Central memory CD8-positive, alpha-beta T cell (primary cell): ENCODE results near the gene IL26.

Experiments
- ATAC-seq: fragments of 150-1000 bp; cut with Tn5 transposase; replicated peaks from 2 replicates; pipeline ENCODE4 v1.10.0; 2022; ENCODE audit warnings: mild to moderate bottlenecking, moderate FRiP score, moderate number of reproducible peaks; ENCODE audit not compliant: poor library complexity, severe bottlenecking; ENCODE audit errors: extremely low read depth
- DNase-seq, 2 donors: peaks; one replicate each; pipeline ENCODE4 v3.0.0; 2021; ENCODE audit warnings: low spot score in 2 of 2
- H3K27ac Mint-ChIP-seq: one replicate; pipeline ENCODE4 v1.8.0; 2022; ENCODE audit warnings: low read depth, mild to moderate bottlenecking, moderate library complexity, mixed read lengths
- H3K27me3 Mint-ChIP-seq: one replicate; pipeline ENCODE4 v1.8.0; 2022; ENCODE audit warnings: mixed read lengths
- H3K36me3 Mint-ChIP-seq: one replicate; pipeline ENCODE4 v1.8.0; 2022; ENCODE audit warnings: mild to moderate bottlenecking, moderate library complexity, mixed read lengths; ENCODE audit not compliant: insufficient read depth
- H3K4me1 Mint-ChIP-seq: one replicate; pipeline ENCODE4 v1.8.0; 2022; ENCODE audit warnings: mixed read lengths
- H3K4me3 Mint-ChIP-seq: one replicate; pipeline ENCODE4 v1.8.0; 2022; ENCODE audit warnings: mild to moderate bottlenecking, moderate library complexity, mixed read lengths
- H3K9me3 Mint-ChIP-seq: one replicate; pipeline ENCODE4 v1.8.0; 2022; ENCODE audit warnings: mixed read lengths

Gene IL26, protein sequence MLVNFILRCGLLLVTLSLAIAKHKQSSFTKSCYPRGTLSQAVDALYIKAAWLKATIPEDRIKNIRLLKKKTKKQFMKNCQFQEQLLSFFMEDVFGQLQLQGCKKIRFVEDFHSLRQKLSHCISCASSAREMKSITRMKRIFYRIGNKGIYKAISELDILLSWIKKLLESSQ

GRCh38 chr12:68225576-68226476 lies at the start of gene IL26:
Gene IL26 (minus strand): TSS chr12:68225810. CDS start chr12:68225756, 54 bp downstream.
- Mint-ChIP-seq H3K9me3 (no peaks in the 10 kb centered on the region), H3K27ac (peak within 1 kb of the TSS; percentile 29), H3K4me1 (peaks cover 6% of the 10 kb centered on the region), H3K36me3 (peaks cover 4% of the 10 kb centered on the region), H3K27me3 (no peaks in the 10 kb centered on the region), H3K4me3 (no peak within 1 kb of the TSS)
- DNase-seq, result no peak
- peak; percentile 46 for ATAC-seq

GRCh38 chr12:68272732-68273131 lies 47.1 kb upstream of the IL26 start:
- ATAC-seq (no peak), DNase-seq (no peak)
- Mint-ChIP-seq H3K27ac (no peak overlapping the region), H3K4me1 (peaks cover 5% of the 10 kb centered on the region), H3K9me3 (no peaks in the 10 kb centered on the region), H3K36me3 (no peaks in the 10 kb centered on the region), H3K4me3 (no peak overlapping the region), H3K27me3 (no peaks in the 10 kb centered on the region)

DNA sequence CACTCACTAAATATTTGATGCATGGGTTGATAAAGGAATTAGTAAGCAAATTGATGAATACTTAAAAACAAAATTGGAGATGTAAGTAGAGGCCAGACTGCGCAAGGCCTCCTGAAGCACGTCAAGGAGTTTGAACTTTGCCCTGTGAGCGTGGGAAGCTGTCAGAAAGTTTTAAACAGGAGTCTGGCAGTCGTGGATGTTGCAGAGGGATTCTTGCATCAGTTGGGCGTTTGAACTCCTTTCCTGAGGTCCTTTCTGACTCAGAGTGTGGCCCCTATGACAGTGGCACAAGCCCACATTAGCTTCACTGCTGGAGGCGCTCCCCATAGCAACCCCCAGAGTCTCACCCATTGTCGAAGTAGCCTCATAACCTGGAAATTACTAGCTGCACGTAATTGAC lies 45.7 kb upstream of the IL26 start:
- Mint-ChIP-seq H3K9me3 (no peaks in the 10 kb centered on the region), H3K4me3 (no peak overlapping the region), H3K36me3 (no peaks in the 10 kb centered on the region)

DNA sequence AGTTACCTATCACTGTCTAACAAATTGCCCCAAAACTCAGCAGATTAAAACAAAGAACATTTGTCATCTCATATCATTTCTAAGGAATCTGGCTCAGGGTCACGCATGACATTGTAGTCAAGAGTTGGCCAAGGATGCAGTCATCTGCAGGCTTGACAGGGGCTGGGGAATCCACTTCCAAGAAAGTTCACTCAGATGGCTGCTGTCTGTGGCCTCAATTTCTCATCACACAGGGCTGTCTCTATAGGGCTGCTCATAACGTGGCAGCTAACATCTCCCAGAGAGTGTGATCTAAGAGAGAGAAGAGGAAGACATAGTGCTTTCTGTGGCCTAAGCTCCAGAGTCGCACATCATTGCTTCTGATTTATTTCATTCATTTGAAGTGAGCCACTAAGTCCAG lies 44.7 kb upstream of the IL26 start:
- DNase-seq (no peak), ATAC-seq (no peak)
- H3K36me3 Mint-ChIP-seq, result no peaks in the 10 kb centered on the region
- no peaks in the 10 kb centered on the region for H3K9me3 Mint-ChIP-seq
- H3K4me3 Mint-ChIP-seq, result no peak overlapping the region
- no peak overlapping the region for H3K27ac Mint-ChIP-seq
- H3K4me1 Mint-ChIP-seq, result no peaks in the 10 kb centered on the region
- H3K27me3 Mint-ChIP-seq, result peaks cover 7% of the 10 kb centered on the region

More for the DNA sequence above, 45.7 kb upstream of the IL26 start:
- DNase-seq (no peak), ATAC-seq (no peak)
- no peaks in the 10 kb centered on the region for H3K27me3 Mint-ChIP-seq
- no peaks in the 10 kb centered on the region for H3K4me1 Mint-ChIP-seq
- H3K27ac Mint-ChIP-seq, result no peak overlapping the region

DNA sequence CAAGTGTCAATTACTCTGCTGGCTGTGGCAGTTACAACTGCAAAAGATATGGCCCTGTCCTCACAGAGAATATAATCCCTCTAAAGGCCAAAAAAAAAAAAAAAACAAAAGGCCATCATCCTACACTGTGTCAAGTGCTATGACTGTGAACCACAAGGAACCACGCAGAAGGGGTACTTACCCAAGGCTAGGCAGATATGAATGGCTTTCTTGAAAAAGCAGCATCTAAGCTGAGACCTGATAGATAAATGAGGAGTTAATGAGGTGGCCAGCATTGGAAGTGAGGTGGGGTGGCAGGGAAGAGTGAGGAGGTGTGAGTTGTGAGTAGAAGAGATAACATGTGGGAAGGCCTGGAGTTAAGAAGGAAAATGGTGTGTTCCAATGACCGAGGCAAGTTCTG lies 44.2 kb upstream of the IL26 start:
- H3K4me1 Mint-ChIP-seq, result no peaks in the 10 kb centered on the region
- H3K27ac Mint-ChIP-seq, result no peak overlapping the region
- ATAC-seq (no peak), DNase-seq (no peak)
- no peak overlapping the region for H3K4me3 Mint-ChIP-seq
- H3K36me3 Mint-ChIP-seq, result no peaks in the 10 kb centered on the region
- no peaks in the 10 kb centered on the region for H3K9me3 Mint-ChIP-seq
- H3K27me3 Mint-ChIP-seq, result peaks cover 11% of the 10 kb centered on the region

GRCh38 chr12:68268967-68269366 lies 43.4 kb upstream of the IL26 start:
- Mint-ChIP-seq H3K36me3 (no peaks in the 10 kb centered on the region), H3K4me3 (no peak overlapping the region), H3K27ac (no peak overlapping the region), H3K27me3 (peaks cover 11% of the 10 kb centered on the region), H3K9me3 (no peaks in the 10 kb centered on the region), H3K4me1 (no peaks in the 10 kb centered on the region)
- ATAC-seq (no peak), DNase-seq (no peak)

GRCh38 chr12:68267892-68268396 lies 42.3 kb upstream of the IL26 start:
- Mint-ChIP-seq H3K27ac (no peak overlapping the region), H3K27me3 (peaks cover 11% of the 10 kb centered on the region), H3K36me3 (no peaks in the 10 kb centered on the region), H3K4me3 (no peak overlapping the region), H3K4me1 (no peaks in the 10 kb centered on the region), H3K9me3 (no peaks in the 10 kb centered on the region)
- no peak for ATAC-seq
- no peak for DNase-seq

GRCh38 chr12:68264857-68265256 lies 39.2 kb upstream of the IL26 start:
- no peak overlapping the region for H3K27ac Mint-ChIP-seq
- no peaks in the 10 kb centered on the region for H3K9me3 Mint-ChIP-seq
- H3K4me3 Mint-ChIP-seq, result no peak overlapping the region
- no peaks in the 10 kb centered on the region for H3K4me1 Mint-ChIP-seq
- no peak for DNase-seq
- H3K27me3 Mint-ChIP-seq, result peaks cover 11% of the 10 kb centered on the region
- H3K36me3 Mint-ChIP-seq, result no peaks in the 10 kb centered on the region
- ATAC-seq, result no peak

GRCh38 chr12:68264158-68264855 lies 38.7 kb upstream of the IL26 start:
- peaks cover 11% of the 10 kb centered on the region for H3K27me3 Mint-ChIP-seq
- H3K27ac Mint-ChIP-seq, result no peak overlapping the region
- no peak for ATAC-seq
- H3K36me3 Mint-ChIP-seq, result no peaks in the 10 kb centered on the region
- DNase-seq, result no peak
- H3K4me3 Mint-ChIP-seq, result no peak overlapping the region
- H3K9me3 Mint-ChIP-seq, result no peaks in the 10 kb centered on the region
- peaks cover 5% of the 10 kb centered on the region for H3K4me1 Mint-ChIP-seq

DNA sequence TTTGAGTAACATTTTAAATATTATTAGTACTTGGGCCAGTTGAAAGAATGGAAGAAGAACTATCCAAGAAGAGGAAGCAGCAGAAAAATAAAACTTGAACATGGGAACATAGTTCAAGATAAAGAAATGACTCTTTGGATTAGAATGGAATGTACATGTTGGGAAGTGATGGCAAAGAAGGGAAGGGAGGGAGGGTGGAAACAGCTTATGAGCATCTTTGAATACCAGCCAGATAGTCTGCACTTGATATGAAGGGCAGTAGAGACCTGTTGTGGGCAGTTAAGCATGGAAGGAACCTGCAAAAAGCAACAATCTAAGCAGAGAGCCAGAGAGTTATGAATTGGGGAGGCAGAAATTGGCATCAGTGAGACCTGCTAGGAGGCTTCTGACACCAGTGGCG lies 37.8 kb upstream of the IL26 start:
- H3K9me3 Mint-ChIP-seq, result no peaks in the 10 kb centered on the region
- no peak for ATAC-seq
- H3K4me1 Mint-ChIP-seq, result peaks cover 7% of the 10 kb centered on the region
- H3K27ac Mint-ChIP-seq, result no peak overlapping the region
- H3K4me3 Mint-ChIP-seq, result no peak overlapping the region
- H3K27me3 Mint-ChIP-seq, result peaks cover 18% of the 10 kb centered on the region
- no peaks in the 10 kb centered on the region for H3K36me3 Mint-ChIP-seq
- no peak for DNase-seq

GRCh38 chr12:68261896-68262295 lies 36.3 kb upstream of the IL26 start:
- H3K36me3 Mint-ChIP-seq, result peaks cover 3% of the 10 kb centered on the region
- DNase-seq (no peak), ATAC-seq (no peak)
- H3K4me3 Mint-ChIP-seq, result no peak overlapping the region
- H3K27ac Mint-ChIP-seq, result no peak overlapping the region
- H3K27me3 Mint-ChIP-seq, result peaks cover 26% of the 10 kb centered on the region
- no peaks in the 10 kb centered on the region for H3K9me3 Mint-ChIP-seq
- peaks cover 7% of the 10 kb centered on the region for H3K4me1 Mint-ChIP-seq

- Mint-ChIP-seq H3K4me1 (peaks cover 7% of the 10 kb centered on the region), H3K27ac (no peak overlapping the region)
- no peak for ATAC-seq
Measured at GRCh38 chr12:68260153-68260552, 34.5 kb upstream of the IL26 start.

More at GRCh38 chr12:68260153-68260552, 34.5 kb upstream of the IL26 start:
- H3K36me3 Mint-ChIP-seq, result peaks cover 5% of the 10 kb centered on the region
- no peak for DNase-seq
- H3K27me3 Mint-ChIP-seq, result peaks cover 17% of the 10 kb centered on the region
- H3K4me3 Mint-ChIP-seq, result no peak overlapping the region
- H3K9me3 Mint-ChIP-seq, result no peaks in the 10 kb centered on the region
